Measurements from ENCODE around the gene PELO. TPM values are rescaled to one million over a fixed set of nuclear protein-coding genes. Genes with fewer than 3 reads are reported as not detected.
A peak's percentile ranks its signal among the peaks of the same experiment; 100 is the strongest.

The PELO gene
- total and polyA plus RNA-seq, 2 donors from 2014 or later = 29.6 to 38.7 TPM

GRCh38 chr5:52799983-52800393, 12.3 kb downstream of the PELO start:
- Histone ChIP-seq H3K27ac (ENCODE audit: low read depth in 2 of 2, low read length in 2 of 2) (peak overlapping the region; percentile 98), H3K9me3 (ENCODE audit: control insufficient read depth in 2 of 3, insufficient read depth in 1 of 3, low read length in 3 of 3) (no peaks in the 10 kb centered on the region), H3K4me3 (ENCODE audit: low read length in 3 of 3) (peak overlapping the region; percentile 80 to 96 (median 90)), H3K9ac (ENCODE audit: low read length in 3 of 3) (peak overlapping the region; percentile 79 to 93 (median 88)), H3K27me3 (ENCODE audit: control insufficient read depth, insufficient read depth, low read length) (no peaks in the 10 kb centered on the region), H3K4me1 (ENCODE audit: control insufficient read depth in 2 of 3, insufficient read depth in 2 of 3, low read depth in 1 of 3, low read length in 3 of 3) (peaks cover 9 to 37% (median 19%) of the 10 kb centered on the region in 3 donors), H3K36me3 (ENCODE audit: control insufficient read depth in 2 of 3, insufficient read depth in 3 of 3, low read length in 3 of 3) (peaks cover 3 to 12% (median 6%) of the 10 kb centered on the region in 3 donors)
- no peak for TF ChIP-seq CTCF (IDR thresholded peaks at IDR 0.05; ENCODE audit: borderline replicate concordance, extremely low read depth, insufficient read depth)
- intact Hi-C loops (cut with DNase I) = no loop called here
- DNase-seq = peak; percentile 96 to 99 (median 98)
- FAIRE-seq = no peak

GRCh38 chr5:52800394-52801213, 12.9 kb downstream of the PELO start:
- Histone ChIP-seq H3K4me1 (ENCODE audit: control insufficient read depth in 2 of 3, insufficient read depth in 2 of 3, low read depth in 1 of 3, low read length in 3 of 3) (peaks cover 9 to 37% (median 19%) of the 10 kb centered on the region in 3 donors), H3K36me3 (ENCODE audit: control insufficient read depth in 2 of 3, insufficient read depth in 3 of 3, low read length in 3 of 3) (peaks cover 3 to 16% (median 6%) of the 10 kb centered on the region in 3 donors), H3K9me3 (ENCODE audit: control insufficient read depth in 2 of 3, insufficient read depth in 1 of 3, low read length in 3 of 3) (no peaks in the 10 kb centered on the region), H3K27me3 (ENCODE audit: control insufficient read depth, insufficient read depth, low read length) (no peaks in the 10 kb centered on the region), H3K4me3 (ENCODE audit: low read length in 3 of 3) (peak overlapping the region; percentile 80 to 96 (median 90)), H3K9ac (ENCODE audit: low read length in 3 of 3) (peak overlapping the region; percentile 79 to 93 (median 87)), H3K27ac (ENCODE audit: low read depth in 2 of 2, low read length in 2 of 2) (peak overlapping the region; percentile 98)
- intact Hi-C loops (cut with DNase I) = no loop called here
- FAIRE-seq (no peak), DNase-seq (peak; percentile 73 to 91 (median 79))
- TF ChIP-seq CTCF (IDR thresholded peaks at IDR 0.05; ENCODE audit: borderline replicate concordance, extremely low read depth, insufficient read depth) = no peak

GRCh38 chr5:52801329-52801728, 13.6 kb downstream of the PELO start:
- no peak for FAIRE-seq
- Histone ChIP-seq H3K9me3 (ENCODE audit: control insufficient read depth in 2 of 3, insufficient read depth in 1 of 3, low read length in 3 of 3) (no peaks in the 10 kb centered on the region), H3K4me1 (ENCODE audit: control insufficient read depth in 2 of 3, insufficient read depth in 2 of 3, low read depth in 1 of 3, low read length in 3 of 3) (peaks cover 9 to 37% (median 19%) of the 10 kb centered on the region in 3 donors)

More at GRCh38 chr5:52801329-52801728, 13.6 kb downstream of the PELO start:
- Histone ChIP-seq H3K9ac (ENCODE audit: low read length in 3 of 3) (peak overlapping the region; percentile 79 to 93 (median 87)), H3K4me3 (ENCODE audit: low read length in 3 of 3) (peak overlapping the region; percentile 80 to 96 (median 90)), H3K27ac (ENCODE audit: low read depth in 2 of 2, low read length in 2 of 2) (peak overlapping the region; percentile 98), H3K36me3 (ENCODE audit: control insufficient read depth in 2 of 3, insufficient read depth in 3 of 3, low read length in 3 of 3) (peaks cover 3 to 16% (median 6%) of the 10 kb centered on the region in 3 donors), H3K27me3 (ENCODE audit: control insufficient read depth, insufficient read depth, low read length) (no peaks in the 10 kb centered on the region)
- no peak for TF ChIP-seq CTCF (IDR thresholded peaks at IDR 0.05; ENCODE audit: borderline replicate concordance, extremely low read depth, insufficient read depth)
- intact Hi-C loops (cut with DNase I) = no loop called here
- no peak for DNase-seq

Measured in kidney (tissue), 14 donors.